ENCODE measurements around the gene DPEP1.
"Not testable (repeated sequence)": the region's sequence is repeated elsewhere in the genome, so short reads cannot be mapped to it uniquely, and the experiment has no call there.

DPEP1 gene

GRCh38 chr16:89621136-89621697, 7.8 kb downstream of the DPEP1 start:
- no peak for FAIRE-seq

GRCh38 chr16:89621698-89622409, 8.4 kb downstream of the DPEP1 start:
- no peak for FAIRE-seq

GRCh38 chr16:89623511-89624261, 10.2 kb downstream of the DPEP1 start:
- no peak for FAIRE-seq

GRCh38 chr16:89624777-89625761, 11.6 kb downstream of the DPEP1 start:
- FAIRE-seq = no peak

GRCh38 chr16:89629827-89630610, 16.6 kb downstream of the DPEP1 start:
- no peak for FAIRE-seq

- no peak for FAIRE-seq
Measured at GRCh38 chr16:89633064-89633631, 19.7 kb downstream of the DPEP1 start.

- not testable (repeated sequence) for FAIRE-seq
Measured at GRCh38 chr16:89634463-89635385, 21.3 kb downstream of the DPEP1 start.

- no peak for FAIRE-seq
Measured at GRCh38 chr16:89636663-89637062, 23.2 kb downstream of the DPEP1 start.

GRCh38 chr16:89637379-89637778, 23.9 kb downstream of the DPEP1 start:
- FAIRE-seq = no peak

- no peak for FAIRE-seq
Measured at GRCh38 chr16:89638455-89638854, 25.0 kb downstream of the DPEP1 start.

- FAIRE-seq = no peak
Measured at GRCh38 chr16:89639385-89639784, 25.9 kb downstream of the DPEP1 start.

- no peak for FAIRE-seq
Measured at GRCh38 chr16:89641458-89642119, 28.1 kb downstream of the DPEP1 start.

- no peak for FAIRE-seq
Measured at GRCh38 chr16:89642574-89642973, 29.1 kb downstream of the DPEP1 start.

GRCh38 chr16:89643769-89644300, 30.4 kb downstream of the DPEP1 start:
- no peak for FAIRE-seq

- no peak for FAIRE-seq
Measured at GRCh38 chr16:89645122-89645521, 31.7 kb downstream of the DPEP1 start.

- no peak for FAIRE-seq
Measured at GRCh38 chr16:89646270-89646669, 32.8 kb downstream of the DPEP1 start.

- FAIRE-seq = no peak
Measured at GRCh38 chr16:89646906-89647305, 33.5 kb downstream of the DPEP1 start.

- FAIRE-seq = no peak
Measured at GRCh38 chr16:89651584-89651983, 38.1 kb downstream of the DPEP1 start.

- FAIRE-seq = no peak
Measured at GRCh38 chr16:89653656-89654295, 40.3 kb downstream of the DPEP1 start.

Measured in islet of Langerhans (tissue), 1 donor.